Measurements from ENCODE around the gene SMIM21.

SMIM21 gene

DNA sequence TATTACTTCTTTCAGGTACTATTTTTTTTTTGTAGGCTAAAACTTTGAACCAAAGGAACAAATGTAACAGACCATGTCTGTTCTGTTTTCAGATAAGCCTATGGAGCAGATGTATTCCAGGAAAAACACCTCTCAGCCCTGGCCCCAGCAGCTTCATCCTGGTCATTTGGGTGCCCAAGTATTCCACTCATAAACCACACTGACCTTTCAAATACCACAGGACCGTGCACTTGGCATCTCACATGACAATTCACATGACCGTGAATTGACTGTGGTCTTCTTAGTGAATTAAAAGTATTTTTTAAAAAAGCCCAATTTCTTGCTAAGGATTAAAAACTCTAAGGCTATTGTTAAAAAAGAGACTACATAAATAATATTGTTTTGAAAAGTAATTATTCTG is 50.2 kb downstream of the SMIM21 start:
- no peak for TF ChIP-seq GATA3 (IDR thresholded peaks at IDR 0.05; ENCODE audit: low read depth, low read length)
- TF ChIP-seq GATA2 (IDR thresholded peaks at IDR 0.05; ENCODE audit: low read depth, low read length): no peak

- TF ChIP-seq GATA3 (IDR thresholded peaks at IDR 0.05; ENCODE audit: low read depth, low read length): no peak
- no peak for TF ChIP-seq GATA2 (IDR thresholded peaks at IDR 0.05; ENCODE audit: low read depth, low read length)
Measured at GRCh38 chr18:75376004-75376403, 51.5 kb downstream of the SMIM21 start.

DNA sequence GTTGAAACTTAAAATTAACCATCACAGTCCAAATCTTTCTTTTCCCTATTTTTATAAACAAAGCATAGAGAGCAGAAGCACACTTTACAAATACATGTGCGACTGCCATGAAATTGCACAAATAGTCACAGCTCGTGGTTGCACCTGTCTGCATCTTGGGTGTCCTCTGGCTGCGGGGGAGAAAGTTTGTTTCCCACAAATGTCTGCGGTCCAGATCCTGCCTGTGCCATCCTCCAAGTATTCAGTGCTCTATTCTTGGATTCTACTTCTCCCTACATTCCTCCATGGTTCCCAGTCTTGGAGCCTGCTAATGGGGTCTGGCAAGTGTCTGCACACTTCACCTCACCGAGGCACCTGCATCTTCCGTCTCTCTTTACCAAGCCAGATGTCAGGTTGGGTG is 52.2 kb downstream of the SMIM21 start:
- TF ChIP-seq GATA2 (IDR thresholded peaks at IDR 0.05; ENCODE audit: low read depth, low read length) (no peak), GATA3 (IDR thresholded peaks at IDR 0.05; ENCODE audit: low read depth, low read length) (no peak)

DNA sequence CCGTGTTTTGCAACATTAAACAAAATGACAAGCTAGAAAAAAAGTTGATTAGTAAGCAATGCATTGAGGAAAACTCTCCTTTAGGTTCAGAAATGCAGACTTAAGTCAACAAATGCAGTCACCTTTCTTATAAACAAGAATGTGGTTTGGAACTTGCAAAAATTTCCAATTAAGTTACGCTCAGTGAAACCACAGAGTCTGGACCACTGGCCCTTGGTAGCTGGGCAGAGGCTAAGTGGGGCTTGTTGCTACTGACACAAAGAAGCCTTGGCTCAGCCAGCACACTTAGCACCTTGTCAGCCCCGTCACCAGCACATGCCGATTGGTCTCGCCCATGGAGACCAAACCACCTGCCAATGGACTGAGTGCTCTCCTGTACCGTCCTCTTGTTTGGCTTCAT is 53.0 kb downstream of the SMIM21 start:
- no peak for TF ChIP-seq GATA3 (IDR thresholded peaks at IDR 0.05; ENCODE audit: low read depth, low read length)
- TF ChIP-seq GATA2 (IDR thresholded peaks at IDR 0.05; ENCODE audit: low read depth, low read length): no peak

DNA sequence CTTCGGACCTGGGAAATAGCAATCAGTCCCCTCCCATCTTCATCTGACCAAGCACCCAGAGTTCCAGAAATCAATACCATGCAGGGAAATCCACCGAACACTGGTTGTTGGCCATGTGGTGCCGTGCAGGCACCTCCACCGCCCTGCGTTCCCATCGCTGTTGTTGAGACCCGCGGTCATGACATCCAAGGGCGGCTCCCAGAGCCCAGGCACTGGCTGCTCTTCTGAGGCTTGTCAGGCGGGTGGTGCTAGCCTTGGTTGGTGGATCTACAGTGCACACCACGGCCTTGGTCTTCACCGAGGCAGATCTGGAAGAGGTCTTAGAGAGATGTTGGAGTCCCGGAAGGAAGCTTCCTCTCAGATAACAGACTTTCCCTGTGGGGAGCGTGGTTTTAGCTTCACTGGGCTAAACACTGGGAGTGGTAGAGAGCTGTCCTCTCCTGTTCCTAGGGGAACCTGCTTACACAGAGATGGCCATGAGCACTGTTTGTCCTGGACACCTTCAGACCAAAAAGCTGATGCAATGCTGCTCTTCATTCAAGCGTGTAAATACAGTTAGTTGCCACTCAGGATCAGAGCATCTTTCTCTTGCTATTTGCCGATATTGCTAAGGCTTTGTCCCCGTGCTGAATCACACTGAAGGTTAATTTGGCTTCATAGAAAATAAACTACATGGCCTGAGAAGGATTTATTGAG is 58.3 kb downstream of the SMIM21 start:
- TF ChIP-seq GATA2 (IDR thresholded peaks at IDR 0.05; ENCODE audit: low read depth, low read length) (no peak), GATA3 (IDR thresholded peaks at IDR 0.05; ENCODE audit: low read depth, low read length) (no peak)

- TF ChIP-seq GATA3 (IDR thresholded peaks at IDR 0.05; ENCODE audit: low read depth, low read length): no peak
- no peak for TF ChIP-seq GATA2 (IDR thresholded peaks at IDR 0.05; ENCODE audit: low read depth, low read length)
Measured at GRCh38 chr18:75365837-75366236, 61.7 kb downstream of the SMIM21 start.

GRCh38 chr18:75365254-75365629 is 62.3 kb downstream of the SMIM21 start:
- TF ChIP-seq GATA3 (IDR thresholded peaks at IDR 0.05; ENCODE audit: low read depth, low read length) (no peak), GATA2 (IDR thresholded peaks at IDR 0.05; ENCODE audit: low read depth, low read length) (no peak)

DNA sequence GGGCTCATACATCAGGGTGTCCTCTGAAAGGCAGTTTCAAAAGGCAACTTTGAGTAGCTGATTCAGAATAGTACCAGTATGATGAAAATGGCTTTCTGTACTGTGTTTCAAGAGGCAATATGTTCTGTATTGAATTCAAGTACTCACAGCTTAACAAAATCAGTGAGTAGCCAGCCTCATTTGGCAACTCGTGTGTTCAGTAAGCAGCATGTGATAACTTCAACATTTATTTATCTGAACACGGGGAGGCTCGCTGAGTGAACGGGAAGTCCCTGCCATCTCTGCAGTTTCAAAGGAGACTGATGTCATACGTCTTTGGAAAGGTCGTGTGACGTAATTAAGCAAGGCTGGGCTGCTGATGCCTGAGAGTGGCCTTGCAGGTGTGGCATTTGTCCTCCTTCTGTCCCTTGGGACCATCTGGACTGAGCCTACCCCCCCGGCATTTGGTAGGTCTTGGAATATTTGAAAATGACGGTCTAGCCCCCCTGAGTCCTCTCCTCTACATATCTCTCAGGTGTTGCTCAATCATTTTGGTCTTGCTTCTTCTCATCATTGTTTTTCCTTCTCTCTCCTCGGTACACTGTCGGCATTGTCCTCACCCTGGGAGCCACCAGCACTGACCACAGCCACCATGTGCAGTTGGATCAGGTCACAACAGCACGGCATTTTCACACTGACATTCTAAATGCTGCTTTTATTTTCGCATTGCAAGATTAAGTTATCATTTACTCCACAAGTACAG is 62.8 kb downstream of the SMIM21 start:
- TF ChIP-seq GATA3 (IDR thresholded peaks at IDR 0.05; ENCODE audit: low read depth, low read length) (no peak), GATA2 (IDR thresholded peaks at IDR 0.05; ENCODE audit: low read depth, low read length) (no peak)

DNA sequence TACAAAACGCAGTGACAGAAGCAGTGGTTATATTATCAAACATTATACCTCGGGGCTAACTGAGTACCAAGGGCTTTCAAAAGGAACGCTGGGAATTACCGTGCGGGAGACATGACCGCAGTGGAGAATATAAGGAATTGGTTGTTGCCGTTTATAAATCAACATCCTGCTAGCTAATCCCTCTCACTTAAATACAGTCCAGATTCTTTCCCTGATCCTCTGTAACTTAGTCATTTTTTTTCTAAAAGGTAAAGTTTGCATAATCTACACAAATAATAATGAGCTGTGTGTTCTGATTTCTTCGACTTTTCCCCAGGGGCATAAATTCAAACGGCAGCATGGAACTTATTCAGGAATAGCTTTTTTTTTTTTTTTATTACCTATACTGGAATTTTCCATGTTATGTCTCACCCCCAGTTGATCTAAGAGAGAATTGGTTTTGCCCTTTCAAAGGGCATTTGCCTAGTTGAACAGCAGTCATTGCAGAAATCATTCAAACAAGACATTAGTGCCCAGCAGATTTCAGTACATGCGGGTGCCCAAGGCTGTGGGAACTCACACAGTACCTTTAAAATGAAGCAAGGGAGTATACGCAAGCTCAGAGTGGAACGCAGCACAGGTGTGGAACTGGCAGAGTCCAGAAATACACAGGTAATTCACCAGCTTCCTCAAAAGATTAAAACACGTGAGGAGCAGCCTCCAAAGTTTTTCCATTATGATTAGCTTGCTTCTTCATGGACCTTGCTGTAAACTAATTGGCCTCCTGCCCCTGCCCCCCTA is 63.9 kb downstream of the SMIM21 start:
- no peak for TF ChIP-seq GATA3 (IDR thresholded peaks at IDR 0.05; ENCODE audit: low read depth, low read length)
- TF ChIP-seq GATA2 (IDR thresholded peaks at IDR 0.05; ENCODE audit: low read depth, low read length): no peak

DNA sequence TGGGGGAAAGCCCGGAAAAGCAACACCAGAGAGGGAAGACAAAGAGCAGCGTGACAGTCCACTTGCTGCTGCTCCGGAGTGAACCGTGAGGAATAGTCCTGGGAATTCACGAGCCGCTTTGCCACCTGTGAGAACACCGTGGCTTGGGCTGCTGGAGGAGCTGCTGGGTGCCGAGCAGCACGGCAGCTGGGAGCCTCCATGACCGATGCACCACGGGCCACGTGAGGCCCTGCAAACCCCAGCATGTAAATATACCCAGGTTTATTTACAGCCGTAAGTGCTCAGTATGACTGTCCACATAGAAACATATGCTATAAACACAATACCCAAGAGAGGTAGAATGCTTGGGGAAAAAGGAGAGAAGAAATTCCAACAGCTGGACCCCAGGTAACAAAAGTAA is 65.1 kb downstream of the SMIM21 start:
- TF ChIP-seq GATA3 (IDR thresholded peaks at IDR 0.05; ENCODE audit: low read depth, low read length) (no peak), GATA2 (IDR thresholded peaks at IDR 0.05; ENCODE audit: low read depth, low read length) (no peak)

DNA sequence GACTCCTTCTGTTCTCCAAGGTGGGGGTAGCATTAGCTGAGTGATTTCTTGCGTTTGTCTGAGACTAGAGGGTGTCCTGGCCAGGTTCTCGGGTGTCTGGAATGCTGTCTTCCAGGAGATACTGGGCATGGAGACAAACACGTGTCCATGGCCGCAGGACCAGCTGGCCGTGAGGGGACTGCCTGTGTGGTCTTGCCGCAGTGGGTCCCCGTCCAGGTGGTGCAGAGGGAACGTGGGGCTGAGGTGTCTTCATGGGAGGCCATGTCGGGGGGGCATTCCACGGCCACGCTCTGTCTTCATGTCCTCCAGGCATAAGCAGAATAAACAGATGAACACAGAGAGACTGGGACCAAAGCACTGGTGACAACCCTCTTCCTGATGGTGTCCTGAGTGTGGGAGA is 66.6 kb downstream of the SMIM21 start:
- TF ChIP-seq GATA2 (IDR thresholded peaks at IDR 0.05; ENCODE audit: low read depth, low read length) (no peak), GATA3 (IDR thresholded peaks at IDR 0.05; ENCODE audit: low read depth, low read length) (no peak)

- no peak for TF ChIP-seq GATA3 (IDR thresholded peaks at IDR 0.05; ENCODE audit: low read depth, low read length)
- no peak for TF ChIP-seq GATA2 (IDR thresholded peaks at IDR 0.05; ENCODE audit: low read depth, low read length)
Measured at GRCh38 chr18:75360215-75360614, 67.3 kb downstream of the SMIM21 start.

All from SH-SY5Y (cell line).